22Rv1 (cell line): Measurements from ENCODE around the gene EVPL.

Source experiments
- ZFX ChIP-seq: fragments of 450-650 bp; IDR thresholded peaks from 2 replicates; pipeline ENCODE4 v1.6.1; 2017; ENCODE audit warnings: antibody characterized with exemption, borderline replicate concordance
- TF ChIP-seq, protein P1 (sequence below): fragments of 450-650 bp; IDR thresholded peaks from 2 replicates; pipeline ENCODE4 v1.5.1; 2017; ENCODE audit warnings: mild to moderate bottlenecking

DNA sequence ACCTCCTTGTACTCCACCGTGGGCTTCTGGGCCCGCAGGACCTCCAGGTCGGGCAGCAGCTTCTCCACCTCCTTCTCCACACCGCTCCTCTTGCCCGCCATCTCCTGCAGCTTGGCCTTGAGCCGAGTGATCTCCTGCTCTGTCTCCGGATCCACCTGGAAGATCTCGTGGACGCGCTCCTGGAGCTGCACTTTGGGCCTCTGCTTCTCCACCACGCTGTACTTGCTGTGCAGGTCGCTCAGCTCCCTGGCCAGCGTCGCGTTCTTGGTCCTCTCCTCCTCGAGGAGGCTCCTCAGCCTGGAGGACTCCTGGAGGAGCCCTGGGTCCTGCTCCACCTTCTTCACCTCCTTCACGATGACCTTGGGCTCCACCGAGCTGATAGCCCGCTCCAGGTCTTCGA lies 17.7 kb downstream of the EVPL start:
- TF ChIP-seq, protein P1, sequence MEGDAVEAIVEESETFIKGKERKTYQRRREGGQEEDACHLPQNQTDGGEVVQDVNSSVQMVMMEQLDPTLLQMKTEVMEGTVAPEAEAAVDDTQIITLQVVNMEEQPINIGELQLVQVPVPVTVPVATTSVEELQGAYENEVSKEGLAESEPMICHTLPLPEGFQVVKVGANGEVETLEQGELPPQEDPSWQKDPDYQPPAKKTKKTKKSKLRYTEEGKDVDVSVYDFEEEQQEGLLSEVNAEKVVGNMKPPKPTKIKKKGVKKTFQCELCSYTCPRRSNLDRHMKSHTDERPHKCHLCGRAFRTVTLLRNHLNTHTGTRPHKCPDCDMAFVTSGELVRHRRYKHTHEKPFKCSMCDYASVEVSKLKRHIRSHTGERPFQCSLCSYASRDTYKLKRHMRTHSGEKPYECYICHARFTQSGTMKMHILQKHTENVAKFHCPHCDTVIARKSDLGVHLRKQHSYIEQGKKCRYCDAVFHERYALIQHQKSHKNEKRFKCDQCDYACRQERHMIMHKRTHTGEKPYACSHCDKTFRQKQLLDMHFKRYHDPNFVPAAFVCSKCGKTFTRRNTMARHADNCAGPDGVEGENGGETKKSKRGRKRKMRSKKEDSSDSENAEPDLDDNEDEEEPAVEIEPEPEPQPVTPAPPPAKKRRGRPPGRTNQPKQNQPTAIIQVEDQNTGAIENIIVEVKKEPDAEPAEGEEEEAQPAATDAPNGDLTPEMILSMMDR = no peak
- TF ChIP-seq ZFX = no peak
